Measurements from ENCODE around the gene VAMP1. TPM values are rescaled to one million over a fixed set of nuclear protein-coding genes. Genes with fewer than 3 reads are reported as not detected.

The VAMP1 gene
- total and polyA plus RNA-seq, 9 of the 15 experiments (the other 6 are each of a cell fraction or from before 2014, with no cell fraction given), result 0.76 to 13.2 (median 4.2) TPM

DNA sequence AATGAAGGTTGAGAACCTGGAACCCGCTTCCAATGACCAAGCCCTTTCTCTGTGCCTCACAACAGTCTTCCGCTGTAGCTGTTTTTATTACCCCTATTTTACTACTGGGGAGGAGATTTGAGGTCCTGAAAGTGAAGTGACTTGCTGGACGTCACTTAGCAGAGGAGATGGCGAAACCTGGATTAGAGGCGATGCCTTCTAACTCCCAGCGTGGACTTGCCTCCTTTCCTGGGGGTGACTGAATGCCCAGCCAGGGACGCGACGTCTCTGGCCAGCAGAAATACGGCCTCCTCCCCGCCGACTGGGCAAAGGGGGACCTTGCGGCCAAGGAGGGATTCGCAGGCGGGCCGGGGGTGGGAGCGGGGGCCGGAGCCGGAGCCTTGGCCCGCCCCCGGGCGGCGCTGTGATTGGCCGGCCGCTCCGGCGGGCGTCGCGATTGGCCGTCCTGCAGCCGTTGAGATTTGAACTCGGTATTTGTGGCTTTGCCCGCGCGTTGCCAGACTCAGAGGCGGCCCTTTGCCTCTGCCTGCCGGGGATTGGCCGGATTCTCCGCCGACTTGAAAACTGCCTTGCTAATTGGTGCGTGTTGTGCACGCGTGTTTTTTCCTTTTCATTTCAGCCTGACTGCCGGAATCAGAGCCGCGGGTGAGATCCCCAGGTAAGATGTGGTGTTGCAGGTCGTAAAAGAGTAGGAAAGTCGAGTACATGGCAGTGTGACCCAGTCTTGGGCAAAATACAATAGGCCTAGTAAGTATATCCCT lies 23.2 kb upstream of the VAMP1 start, which contains the start of gene NCAPD2 (continued):
- TF ChIP-seq ZC3H11A (IDR thresholded peaks at IDR 0.05; ENCODE audit: low read depth, low read length) (no peak), TAF15 (IDR thresholded peaks at IDR 0.05; ENCODE audit: low read depth, low read length) (no peak), CAMTA2 (CRISPR knock-in tag; conservative IDR thresholded peaks at IDR 0.05) (no peak), MTF1 (CRISPR knock-in tag; IDR thresholded peaks at IDR 0.05; ENCODE audit: borderline replicate concordance) (no peak), BCOR (IDR thresholded peaks at IDR 0.05) (no peak), ZNF165 (CRISPR knock-in tag; IDR thresholded peaks at IDR 0.05; ENCODE audit: borderline replicate concordance) (no peak), TCF7L2 (IDR thresholded peaks at IDR 0.05; ENCODE audit: low read depth, low read length) (no peak), POLR2AphosphoS5 (IDR thresholded peaks at IDR 0.05; ENCODE audit: control insufficient read depth, insufficient read depth, low read depth, low read length) (peak; percentile 3; the same call in 1 of the 2 replicates), ZNF583 (CRISPR knock-in tag; IDR thresholded peaks at IDR 0.05) (no peak)
- TF ChIP-seq, protein P1, sequence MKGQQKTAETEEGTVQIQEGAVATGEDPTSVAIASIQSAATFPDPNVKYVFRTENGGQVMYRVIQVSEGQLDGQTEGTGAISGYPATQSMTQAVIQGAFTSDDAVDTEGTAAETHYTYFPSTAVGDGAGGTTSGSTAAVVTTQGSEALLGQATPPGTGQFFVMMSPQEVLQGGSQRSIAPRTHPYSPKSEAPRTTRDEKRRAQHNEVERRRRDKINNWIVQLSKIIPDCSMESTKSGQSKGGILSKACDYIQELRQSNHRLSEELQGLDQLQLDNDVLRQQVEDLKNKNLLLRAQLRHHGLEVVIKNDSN (CRISPR knock-in tag; IDR thresholded peaks at IDR 0.05), result no peak
- TF ChIP-seq, protein P2, sequence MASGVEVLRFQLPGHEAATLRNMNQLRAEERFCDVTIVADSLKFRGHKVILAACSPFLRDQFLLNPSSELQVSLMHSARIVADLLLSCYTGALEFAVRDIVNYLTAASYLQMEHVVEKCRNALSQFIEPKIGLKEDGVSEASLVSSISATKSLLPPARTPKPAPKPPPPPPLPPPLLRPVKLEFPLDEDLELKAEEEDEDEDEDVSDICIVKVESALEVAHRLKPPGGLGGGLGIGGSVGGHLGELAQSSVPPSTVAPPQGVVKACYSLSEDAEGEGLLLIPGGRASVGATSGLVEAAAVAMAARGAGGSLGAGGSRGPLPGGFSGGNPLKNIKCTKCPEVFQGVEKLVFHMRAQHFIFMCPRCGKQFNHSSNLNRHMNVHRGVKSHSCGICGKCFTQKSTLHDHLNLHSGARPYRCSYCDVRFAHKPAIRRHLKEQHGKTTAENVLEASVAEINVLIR (CRISPR knock-in tag; IDR thresholded peaks at IDR 0.05), result no peak
- TF ChIP-seq, protein P3, sequence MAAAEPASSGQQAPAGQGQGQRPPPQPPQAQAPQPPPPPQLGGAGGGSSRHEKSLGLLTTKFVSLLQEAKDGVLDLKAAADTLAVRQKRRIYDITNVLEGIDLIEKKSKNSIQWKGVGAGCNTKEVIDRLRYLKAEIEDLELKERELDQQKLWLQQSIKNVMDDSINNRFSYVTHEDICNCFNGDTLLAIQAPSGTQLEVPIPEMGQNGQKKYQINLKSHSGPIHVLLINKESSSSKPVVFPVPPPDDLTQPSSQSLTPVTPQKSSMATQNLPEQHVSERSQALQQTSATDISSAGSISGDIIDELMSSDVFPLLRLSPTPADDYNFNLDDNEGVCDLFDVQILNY (CRISPR knock-in tag; IDR thresholded peaks at IDR 0.05), result no peak
- TF ChIP-seq, protein P4, sequence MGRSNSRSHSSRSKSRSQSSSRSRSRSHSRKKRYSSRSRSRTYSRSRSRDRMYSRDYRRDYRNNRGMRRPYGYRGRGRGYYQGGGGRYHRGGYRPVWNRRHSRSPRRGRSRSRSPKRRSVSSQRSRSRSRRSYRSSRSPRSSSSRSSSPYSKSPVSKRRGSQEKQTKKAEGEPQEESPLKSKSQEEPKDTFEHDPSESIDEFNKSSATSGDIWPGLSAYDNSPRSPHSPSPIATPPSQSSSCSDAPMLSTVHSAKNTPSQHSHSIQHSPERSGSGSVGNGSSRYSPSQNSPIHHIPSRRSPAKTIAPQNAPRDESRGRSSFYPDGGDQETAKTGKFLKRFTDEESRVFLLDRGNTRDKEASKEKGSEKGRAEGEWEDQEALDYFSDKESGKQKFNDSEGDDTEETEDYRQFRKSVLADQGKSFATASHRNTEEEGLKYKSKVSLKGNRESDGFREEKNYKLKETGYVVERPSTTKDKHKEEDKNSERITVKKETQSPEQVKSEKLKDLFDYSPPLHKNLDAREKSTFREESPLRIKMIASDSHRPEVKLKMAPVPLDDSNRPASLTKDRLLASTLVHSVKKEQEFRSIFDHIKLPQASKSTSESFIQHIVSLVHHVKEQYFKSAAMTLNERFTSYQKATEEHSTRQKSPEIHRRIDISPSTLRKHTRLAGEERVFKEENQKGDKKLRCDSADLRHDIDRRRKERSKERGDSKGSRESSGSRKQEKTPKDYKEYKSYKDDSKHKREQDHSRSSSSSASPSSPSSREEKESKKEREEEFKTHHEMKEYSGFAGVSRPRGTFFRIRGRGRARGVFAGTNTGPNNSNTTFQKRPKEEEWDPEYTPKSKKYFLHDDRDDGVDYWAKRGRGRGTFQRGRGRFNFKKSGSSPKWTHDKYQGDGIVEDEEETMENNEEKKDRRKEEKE (IDR thresholded peaks at IDR 0.05; ENCODE audit: borderline replicate concordance in 1 of 2, control insufficient read depth in 1 of 2, low read depth in 2 of 2, low read length in 1 of 2), result no peak
- TF ChIP-seq, protein P5, sequence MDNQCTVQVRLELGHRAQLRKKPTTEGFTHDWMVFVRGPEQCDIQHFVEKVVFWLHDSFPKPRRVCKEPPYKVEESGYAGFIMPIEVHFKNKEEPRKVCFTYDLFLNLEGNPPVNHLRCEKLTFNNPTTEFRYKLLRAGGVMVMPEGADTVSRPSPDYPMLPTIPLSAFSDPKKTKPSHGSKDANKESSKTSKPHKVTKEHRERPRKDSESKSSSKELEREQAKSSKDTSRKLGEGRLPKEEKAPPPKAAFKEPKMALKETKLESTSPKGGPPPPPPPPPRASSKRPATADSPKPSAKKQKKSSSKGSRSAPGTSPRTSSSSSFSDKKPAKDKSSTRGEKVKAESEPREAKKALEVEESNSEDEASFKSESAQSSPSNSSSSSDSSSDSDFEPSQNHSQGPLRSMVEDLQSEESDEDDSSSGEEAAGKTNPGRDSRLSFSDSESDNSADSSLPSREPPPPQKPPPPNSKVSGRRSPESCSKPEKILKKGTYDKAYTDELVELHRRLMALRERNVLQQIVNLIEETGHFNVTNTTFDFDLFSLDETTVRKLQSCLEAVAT (IDR thresholded peaks at IDR 0.05), result no peak
- TF ChIP-seq, protein P6, sequence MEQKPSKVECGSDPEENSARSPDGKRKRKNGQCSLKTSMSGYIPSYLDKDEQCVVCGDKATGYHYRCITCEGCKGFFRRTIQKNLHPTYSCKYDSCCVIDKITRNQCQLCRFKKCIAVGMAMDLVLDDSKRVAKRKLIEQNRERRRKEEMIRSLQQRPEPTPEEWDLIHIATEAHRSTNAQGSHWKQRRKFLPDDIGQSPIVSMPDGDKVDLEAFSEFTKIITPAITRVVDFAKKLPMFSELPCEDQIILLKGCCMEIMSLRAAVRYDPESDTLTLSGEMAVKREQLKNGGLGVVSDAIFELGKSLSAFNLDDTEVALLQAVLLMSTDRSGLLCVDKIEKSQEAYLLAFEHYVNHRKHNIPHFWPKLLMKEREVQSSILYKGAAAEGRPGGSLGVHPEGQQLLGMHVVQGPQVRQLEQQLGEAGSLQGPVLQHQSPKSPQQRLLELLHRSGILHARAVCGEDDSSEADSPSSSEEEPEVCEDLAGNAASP (IDR thresholded peaks at IDR 0.05), result no peak
- TF ChIP-seq, protein P7, sequence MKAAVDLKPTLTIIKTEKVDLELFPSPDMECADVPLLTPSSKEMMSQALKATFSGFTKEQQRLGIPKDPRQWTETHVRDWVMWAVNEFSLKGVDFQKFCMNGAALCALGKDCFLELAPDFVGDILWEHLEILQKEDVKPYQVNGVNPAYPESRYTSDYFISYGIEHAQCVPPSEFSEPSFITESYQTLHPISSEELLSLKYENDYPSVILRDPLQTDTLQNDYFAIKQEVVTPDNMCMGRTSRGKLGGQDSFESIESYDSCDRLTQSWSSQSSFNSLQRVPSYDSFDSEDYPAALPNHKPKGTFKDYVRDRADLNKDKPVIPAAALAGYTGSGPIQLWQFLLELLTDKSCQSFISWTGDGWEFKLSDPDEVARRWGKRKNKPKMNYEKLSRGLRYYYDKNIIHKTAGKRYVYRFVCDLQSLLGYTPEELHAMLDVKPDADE (conservative IDR thresholded peaks at IDR 0.05; ENCODE audit: control insufficient read depth, low read depth, low read length), result no peak
